SKM-1 treated with dmso at 0.1 percent for 144 hours (cell line): ENCODE data around the gene PADI3.

ENCODE experiments used
- DNase-seq: peaks from one replicate; lab custom pipeline; 2025; ENCODE audit not compliant: unreplicated experiment; lab: John Stamatoyannopoulos, UW

PADI3 gene

GRCh38 chr1:17215545-17215890, 33.4 kb upstream of the PADI3 start:
- DNase-seq: no peak

DNA sequence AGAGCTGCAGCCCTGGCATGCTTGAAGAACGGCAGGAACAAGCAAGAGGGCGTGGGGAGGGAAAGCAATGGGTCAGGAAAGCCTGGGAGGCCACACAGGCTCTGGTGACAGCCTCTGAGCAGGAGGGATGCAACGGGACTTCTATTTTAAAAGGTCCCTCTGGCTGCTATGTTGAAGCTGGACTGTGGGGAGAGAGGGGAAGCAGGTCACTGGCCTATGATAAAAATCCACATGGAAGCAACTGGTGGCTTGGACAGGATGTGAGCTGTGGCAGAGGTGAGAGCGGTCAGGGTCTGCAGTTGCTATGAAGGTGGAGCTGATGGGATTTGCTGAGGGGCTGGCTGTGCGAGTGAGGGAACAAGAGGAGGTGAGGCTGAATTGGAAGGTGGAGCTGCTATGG, 32.8 kb upstream of the PADI3 start:
- DNase-seq: no peak

- DNase-seq: no peak
These were observed 31.3 kb upstream of the PADI3 start for GRCh38 chr1:17217607-17218006.

GRCh38 chr1:17218939-17219338, 30.0 kb upstream of the PADI3 start:
- DNase-seq: no peak

DNA sequence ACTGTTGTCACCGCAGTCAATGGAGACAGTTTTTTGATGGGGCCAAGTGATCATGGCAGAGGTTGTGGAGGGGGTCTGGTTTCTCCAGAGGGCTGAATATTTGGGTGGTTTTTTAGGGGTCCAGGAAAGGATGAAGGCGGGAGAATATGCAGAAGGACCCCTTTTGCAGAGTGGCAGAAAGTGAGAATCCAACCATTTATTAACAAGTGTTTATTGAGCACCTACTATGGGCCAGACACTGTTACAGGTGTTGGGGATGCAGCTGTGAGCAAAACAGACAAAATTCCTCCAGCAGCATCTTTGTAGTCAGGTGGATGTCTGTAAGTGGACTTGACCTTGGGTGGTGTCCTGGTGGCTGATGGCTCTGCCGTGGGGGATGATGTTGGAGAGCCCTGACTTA, 28.6 kb upstream of the PADI3 start:
- DNase-seq: no peak

DNA sequence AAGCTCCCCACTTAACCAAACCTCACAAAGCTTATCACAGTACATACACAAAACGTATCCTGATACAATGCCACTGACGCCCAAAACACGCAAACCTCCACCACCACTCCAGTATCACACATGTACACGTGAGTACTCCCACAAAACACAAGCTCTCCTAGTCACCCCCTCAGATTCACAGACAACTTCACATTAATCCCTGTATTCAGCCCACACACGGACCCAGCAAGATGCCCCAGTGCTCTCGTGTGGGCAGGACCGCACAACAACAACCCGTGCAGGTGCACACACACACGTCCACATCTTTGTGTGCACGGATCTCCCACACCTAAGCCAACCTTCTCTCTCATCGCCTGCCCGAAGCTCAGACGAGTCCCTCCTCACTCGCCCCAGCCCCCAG, 26.3 kb upstream of the PADI3 start:
- no peak for DNase-seq

DNA sequence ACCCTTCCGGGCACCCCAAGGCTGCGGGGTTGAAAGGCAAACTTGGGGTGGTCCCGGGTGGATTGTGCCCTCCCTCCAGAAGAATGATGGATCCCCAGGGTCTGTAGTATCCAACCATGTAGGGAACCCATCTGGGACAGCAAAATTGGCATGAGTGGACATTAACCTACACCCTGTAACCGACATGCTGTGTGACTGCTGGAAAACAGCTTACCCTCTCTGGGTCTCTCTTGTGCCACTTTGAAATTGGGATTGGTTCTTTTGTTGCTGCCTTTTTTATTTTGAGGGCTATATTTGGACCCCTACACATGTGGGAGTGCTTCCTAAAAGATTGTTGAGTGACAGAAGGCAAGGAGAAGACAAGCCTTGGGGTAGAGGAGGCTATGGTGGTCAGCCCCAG, 24.5 kb upstream of the PADI3 start:
- DNase-seq: no peak

GRCh38 chr1:17225140-17225539, 23.8 kb upstream of the PADI3 start:
- no peak for DNase-seq

- no peak for DNase-seq
These were observed 21.5 kb upstream of the PADI3 start for GRCh38 chr1:17227358-17227915.

- DNase-seq: no peak
These were observed 20.3 kb upstream of the PADI3 start for GRCh38 chr1:17228619-17229018.

- DNase-seq: no peak
These were observed 19.5 kb upstream of the PADI3 start for GRCh38 chr1:17229379-17229778.

- no peak for DNase-seq
These were observed 18.8 kb upstream of the PADI3 start for GRCh38 chr1:17230106-17230505.

GRCh38 chr1:17230671-17231310, 18.1 kb upstream of the PADI3 start:
- DNase-seq: peak; percentile 5

DNA sequence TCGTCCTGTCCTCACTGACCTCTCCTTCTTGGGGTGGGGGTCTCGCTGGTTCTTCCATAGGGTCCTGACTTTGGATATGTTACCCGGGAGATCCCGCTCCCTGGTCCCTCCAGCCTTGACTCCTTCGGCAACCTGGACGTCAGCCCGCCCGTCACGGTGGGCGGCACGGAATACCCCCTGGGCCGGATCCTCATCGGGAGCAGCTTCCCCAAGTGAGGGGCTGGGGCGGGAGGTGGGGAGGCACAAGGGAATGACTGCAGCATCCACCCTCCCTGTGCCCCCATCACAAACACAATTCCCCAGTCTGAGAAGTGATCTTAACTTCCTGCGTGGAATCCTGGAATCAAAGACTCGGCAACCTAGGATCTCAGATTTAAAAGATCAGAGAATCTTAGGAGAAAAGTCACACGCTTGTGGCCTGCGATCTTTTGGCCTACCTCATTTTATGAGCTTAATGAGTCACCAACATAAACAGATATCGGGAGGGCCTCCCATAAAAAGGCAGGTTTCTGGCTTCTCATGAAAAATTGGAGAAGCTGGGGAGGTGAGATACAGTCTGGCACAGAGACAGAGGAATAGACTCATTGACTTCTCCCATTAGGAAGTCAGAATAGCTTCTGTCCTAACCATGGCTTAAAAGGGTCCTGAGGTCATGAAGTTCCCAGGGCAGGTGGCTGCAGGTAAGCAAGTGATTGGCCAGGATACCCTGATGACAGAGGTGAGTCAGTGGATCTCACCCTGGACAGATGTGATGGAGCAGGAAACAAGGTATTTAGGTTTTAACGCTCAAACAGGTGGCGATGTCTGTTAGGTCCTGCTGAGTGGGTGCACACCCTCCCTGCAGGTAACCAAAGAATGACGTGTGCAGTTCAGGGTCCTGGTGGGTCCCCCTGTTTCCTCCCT, 15.9 kb upstream of the PADI3 start:
- DNase-seq: no peak

DNA sequence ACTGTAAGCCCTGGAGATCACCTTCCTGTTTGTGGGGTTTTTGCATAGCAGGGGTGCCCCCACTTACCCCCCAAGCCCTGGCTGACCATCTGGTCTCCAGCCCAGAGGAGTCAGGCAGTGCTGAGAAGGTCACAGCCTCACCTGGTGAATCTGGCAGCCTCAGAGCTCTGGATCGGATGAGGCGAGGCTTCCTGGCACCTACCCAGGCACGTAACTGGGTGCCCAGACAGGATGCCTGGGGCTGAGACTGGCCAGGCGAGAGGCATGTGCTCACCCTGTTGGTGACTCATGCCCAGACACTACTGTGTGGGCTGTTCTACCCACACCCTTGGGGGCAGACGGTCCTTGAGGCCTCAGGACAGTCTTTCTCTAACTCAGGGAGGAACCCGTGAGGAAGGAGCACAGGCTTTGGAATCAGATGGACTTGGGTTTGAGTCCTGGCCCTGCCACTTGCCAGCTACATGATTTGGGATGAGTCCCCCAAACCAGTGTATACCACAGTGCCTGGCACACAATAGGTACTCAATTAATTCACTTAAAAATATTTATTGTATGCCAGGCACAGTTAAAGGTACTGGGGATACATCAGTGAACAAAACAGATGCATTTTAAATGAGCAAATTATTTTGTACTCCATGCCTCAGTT, 15.1 kb upstream of the PADI3 start:
- no peak for DNase-seq

- no peak for DNase-seq
These were observed 14.5 kb upstream of the PADI3 start for GRCh38 chr1:17234405-17234804.

- DNase-seq: no peak
These were observed 13.6 kb upstream of the PADI3 start for GRCh38 chr1:17235135-17235885.

GRCh38 chr1:17236779-17237560, 11.9 kb upstream of the PADI3 start:
- DNase-seq: peak; percentile 74

DNA sequence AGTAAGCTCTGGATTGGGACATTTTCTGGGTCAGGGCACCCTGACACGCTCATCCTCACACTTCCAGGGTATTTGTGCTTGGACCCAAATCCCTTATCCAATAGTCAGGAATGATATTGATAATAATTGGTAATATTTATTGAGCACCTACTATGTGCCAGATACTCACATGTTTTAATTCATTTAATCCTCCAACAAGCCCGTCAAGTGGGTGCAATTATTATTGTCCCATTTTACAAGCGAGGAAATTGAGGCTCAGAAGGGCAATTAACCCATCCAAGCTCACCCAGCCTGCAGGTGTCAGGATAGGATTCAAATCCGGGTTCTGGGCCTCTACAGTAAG, 11.4 kb upstream of the PADI3 start:
- no peak for DNase-seq

- DNase-seq: peak; percentile 80
These were observed 9.5 kb upstream of the PADI3 start for GRCh38 chr1:17239420-17239819.
